HepG2 (cell line): ENCODE data around the gene PCAT6. TPM values are rescaled to one million over a fixed set of nuclear protein-coding genes. Genes with fewer than 3 reads are reported as not detected.

Experiments used
- AFF4 ChIP-seq: sonication (generic); formaldehyde crosslinking; IDR thresholded peaks from 2 replicates; pipeline ENCODE4 v1.4.0; 2020; ENCODE audit warnings: missing genetic modification reagents
- AHR ChIP-seq: IDR thresholded peaks from 2 replicates; pipeline ENCODE4 v1.6.1; 2018; ENCODE audit warnings: missing genetic modification reagents, missing compliant biosample characterization
- HNF1B ChIP-seq: sonication (generic); formaldehyde crosslinking; IDR thresholded peaks from 2 replicates; pipeline ENCODE4 v1.5.1; 2020; ENCODE audit warnings: mild to moderate bottlenecking, moderate library complexity, missing genetic modification reagents
- HNRNPH1 ChIP-seq: fragments of 200-400 bp; formaldehyde crosslinking; optimal IDR thresholded peaks from 2 replicates; pipeline ENCODE3; 2017; ENCODE audit warnings: mild to moderate bottlenecking, low read depth, low read length
- JARID2 ChIP-seq: sonication (generic); formaldehyde crosslinking; IDR thresholded peaks from 2 replicates; pipeline ENCODE4 v1.8.1; 2023; ENCODE audit warnings: missing genetic modification reagents, inconsistent platforms; ENCODE audit not compliant: insufficient replicate concordance
- MED13 ChIP-seq: sonication (generic); formaldehyde crosslinking; IDR thresholded peaks from 2 replicates; pipeline ENCODE4 v1.5.0; 2020; ENCODE audit warnings: missing genetic modification reagents
- MZF1 ChIP-seq: sonication (generic); formaldehyde crosslinking; IDR thresholded peaks from 2 replicates; pipeline ENCODE4 v1.8.1; 2023; ENCODE audit warnings: mild to moderate bottlenecking, missing genetic modification reagents, borderline replicate concordance
- NFYB ChIP-seq: sonication (generic); formaldehyde crosslinking; IDR thresholded peaks from 2 replicates; pipeline ENCODE4 v1.4.0; 2020; ENCODE audit warnings: missing genetic modification reagents
- SALL2 ChIP-seq: sonication (generic); formaldehyde crosslinking; IDR thresholded peaks from 2 replicates; pipeline ENCODE4 v1.8.1; 2023; ENCODE audit warnings: mild to moderate bottlenecking, missing genetic modification reagents, inconsistent platforms
- SRSF9 ChIP-seq: fragments of 200-400 bp; formaldehyde crosslinking; IDR thresholded peaks from 2 replicates; pipeline ENCODE4 v1.6.1; 2018; ENCODE audit warnings: borderline replicate concordance, mild to moderate bottlenecking, low read depth, low read length; ENCODE audit not compliant: insufficient read depth, poor library complexity, severe bottlenecking
- STAT6 ChIP-seq: sonication (generic); formaldehyde crosslinking; IDR thresholded peaks from 2 replicates; pipeline ENCODE4 v1.4.0; 2020; ENCODE audit warnings: missing genetic modification reagents, mild to moderate bottlenecking, borderline replicate concordance
- ZBTB26 ChIP-seq: IDR thresholded peaks from 2 replicates; pipeline ENCODE4 v1.6.1; 2016; ENCODE audit warnings: missing compliant biosample characterization, missing genetic modification reagents, borderline replicate concordance
- ZNF251 ChIP-seq: sonication (generic); formaldehyde crosslinking; IDR thresholded peaks from 2 replicates; pipeline ENCODE4 v1.9.0; 2021; ENCODE audit warnings: mild to moderate bottlenecking, missing genetic modification reagents
- ZNF639 ChIP-seq: conservative IDR thresholded peaks from 2 replicates; pipeline ENCODE4 v1.6.1; 2018; ENCODE audit warnings: missing genetic modification reagents
- ZNF773 ChIP-seq: sonication (generic); formaldehyde crosslinking; IDR thresholded peaks from 2 replicates; pipeline ENCODE4 v1.4.0; 2020; ENCODE audit warnings: missing genetic modification reagents, borderline replicate concordance
- polyA plus RNA-seq, 8 experiments: library from polyadenylated mRNA; depleted of rRNA in 3 of 8; stranded (reverse) in 7 of 8; unstranded in 1 of 8; fragments of >200 nt; fragmentation: Illumina TruSeq in 4 of 8; extraction: Trizol in 4 of 8; gene quantifications; 2 replicates each; pipeline versions ENCODE4 v1.2.1 to v1.2.3, GENCODE V29; 2011 to 2016; ENCODE audit warnings: low read depth in 4 of 8, missing spikeins in 1 of 8, mixed read lengths in 1 of 8; ENCODE audit not compliant: insufficient read depth in 1 of 8
- total RNA-seq, 5 experiments: library from RNA; depleted of rRNA; stranded (reverse); fragments of >200 nt; fragmentation: Illumina TruSeq; extraction: Trizol; gene quantifications; 2 replicates each; pipeline ENCODE4 v1.2.3, GENCODE V29; 2016; ENCODE audit warnings: low read depth in 1 of 5

PCAT6 gene
- total and polyA plus RNA-seq, 2 of the 13 experiments (the other 11 are each of a cell fraction or from before 2014, with no cell fraction given): 0.60 to 4.4 TPM

- TF ChIP-seq AFF4 (CRISPR knock-in tag) (no peak), SRSF9 (no peak), ZNF251 (CRISPR knock-in tag) (no peak; the same call in 1 of the 2 replicates), HNRNPH1 (no peak), MED13 (CRISPR knock-in tag) (no peak), JARID2 (CRISPR knock-in tag) (peak; percentile 51), SALL2 (CRISPR knock-in tag) (no peak), ZNF773 (CRISPR knock-in tag) (no peak; the same call in 1 of the 2 replicates), NFYB (CRISPR knock-in tag) (peak; percentile 84), MZF1 (no peak), HNF1B (CRISPR knock-in tag) (peak; percentile 58; the same call in 1 of the 2 replicates), ZNF639 (CRISPR knock-in tag) (no peak), AHR (CRISPR knock-in tag) (no peak), ZBTB26 (CRISPR knock-in tag) (peak; percentile 19; the same call in 1 of the 2 replicates), STAT6 (CRISPR knock-in tag) (no peak)
Measured at GRCh38 chr1:202810615-202811295, at the start of gene PCAT6 (continued).
